Fibroblast of lung (primary cell): ENCODE data around the gene TAS2R43. TPM values are rescaled to one million over a fixed set of nuclear protein-coding genes. Genes with fewer than 3 reads are reported as not detected.
"Not testable (repeated sequence)": the region's sequence is repeated elsewhere in the genome, so short reads cannot be mapped to it uniquely, and the experiment has no call there.

ENCODE experiments used
- DNase-seq, 2 donors: peaks; one replicate each; pipeline versions ENCODE4 v3.0.0 to v3.0.0-alpha.2; 2010; ENCODE audit warnings: low read depth in 2 of 2
- H2AFZ ChIP-seq: 2 replicates; pipeline ENCODE4 v1.5.1; 2012; ENCODE audit warnings: low read length, control low read depth, inconsistent platforms
- H3K27ac ChIP-seq: 2 replicates; pipeline ENCODE4 v1.5.1; 2011; ENCODE audit warnings: low read length, control low read depth; ENCODE audit not compliant: insufficient read depth
- H3K27me3 ChIP-seq: 2 replicates; pipeline ENCODE4 v1.5.1; 2011; ENCODE audit warnings: mild to moderate bottlenecking, low read length; ENCODE audit not compliant: control insufficient read depth, insufficient read depth
- H3K36me3 ChIP-seq: 2 replicates; pipeline ENCODE4 v1.5.1; 2011; ENCODE audit warnings: low read length; ENCODE audit not compliant: control insufficient read depth, insufficient read depth
- H3K4me1 ChIP-seq: 2 replicates; pipeline ENCODE4 v1.5.1; 2011; ENCODE audit warnings: low read length; ENCODE audit not compliant: control insufficient read depth, insufficient read depth; ENCODE audit errors: extremely low read depth
- H3K4me2 ChIP-seq: 2 replicates; pipeline ENCODE4 v1.5.1; 2011; ENCODE audit warnings: low read length, control low read depth; ENCODE audit not compliant: insufficient read depth; ENCODE audit errors: extremely low read depth
- H3K4me3 ChIP-seq, 4 experiments: fragments of 200-600 bp in 1 of 4; sonication (generic) in 1 of 4; replicated peaks in 1 of 4; 2 replicates each; pipeline ENCODE4 v1.5.1; 2011 to 2016; ENCODE audit warnings: low read length in 4 of 4, low read depth in 3 of 4, mild to moderate bottlenecking in 3 of 4, control low read depth in 2 of 4, inconsistent platforms in 1 of 4, mixed read lengths in 1 of 4; ENCODE audit not compliant: insufficient read depth in 1 of 4; ENCODE audit errors: control extremely low read depth in 1 of 4
- H3K79me2 ChIP-seq: 2 replicates; pipeline ENCODE4 v1.5.1; 2012; ENCODE audit warnings: mild to moderate bottlenecking, low read length, inconsistent platforms; ENCODE audit not compliant: control insufficient read depth, insufficient read depth
- H3K9ac ChIP-seq: 2 replicates; pipeline ENCODE4 v1.5.1; 2011; ENCODE audit warnings: mild to moderate bottlenecking, low read length, control low read depth; ENCODE audit not compliant: insufficient read depth
- H3K9me3 ChIP-seq: 2 replicates; pipeline ENCODE4 v1.5.1; 2012; ENCODE audit warnings: low read depth, low read length; ENCODE audit not compliant: control insufficient read depth, insufficient read depth
- H4K20me1 ChIP-seq: 2 replicates; pipeline ENCODE4 v1.5.1; 2011; ENCODE audit warnings: low read length; ENCODE audit not compliant: control insufficient read depth, insufficient read depth; ENCODE audit errors: extremely low read depth
- CTCF ChIP-seq, 2 donors: IDR thresholded peaks in 1 of 2; conservative IDR thresholded peaks in 1 of 2; 1 replicate in 1 of 2; 2 replicates in 1 of 2; pipeline ENCODE4 v1.5.1; 2011 to 2012; ENCODE audit warnings: low read length in 2 of 2, control low read depth in 1 of 2, inconsistent platforms in 1 of 2, low read depth in 1 of 2, mild to moderate bottlenecking in 1 of 2
- EZH2 ChIP-seq: IDR thresholded peaks from 2 replicates; pipeline ENCODE4 v1.5.1; 2012; ENCODE audit warnings: low read length, control low read depth, mild to moderate bottlenecking; ENCODE audit errors: missing control alignments
- polyA plus RNA-seq, 2 donors: library from polyadenylated mRNA; depleted of rRNA in 1 of 2; stranded (reverse) in 1 of 2; unstranded in 1 of 2; fragments of >200 nt; gene quantifications; 2 replicates each; pipeline ENCODE4 v1.2.1, GENCODE V29; 2011 to 2012; ENCODE audit warnings: missing spikeins in 1 of 2
- total RNA-seq: library from RNA; depleted of rRNA; stranded (reverse); fragments of >200 nt; gene quantifications from 2 replicates; pipeline ENCODE4 v1.2.1, GENCODE V29; 2014

TAS2R43 gene
- total and polyA plus RNA-seq, 2 donors (not counting 1 experiment from before 2014, with no cell fraction given), result 0.99 TPM; not detected in 1

GRCh38 chr12:11107719-11108118 is 15.6 kb upstream of the TAS2R43 start:
- H3K36me3 ChIP-seq, result no peaks in the 10 kb centered on the region
- H3K9ac ChIP-seq, result no peak overlapping the region
- peaks cover 7% of the 10 kb centered on the region for H3K79me2 ChIP-seq
- no peak overlapping the region for H3K4me3 ChIP-seq
- no peak overlapping the region for H2AFZ ChIP-seq
- TF ChIP-seq EZH2, result no peak
- TF ChIP-seq CTCF (conservative IDR thresholded peaks at IDR 0.05 in 1 of 2, IDR thresholded peaks at IDR 0.05 in 1 of 2; ENCODE audit: low read depth in 1 of 2, low read length in 2 of 2), result no peak
- H3K27me3 ChIP-seq, result no peaks in the 10 kb centered on the region
- H4K20me1 ChIP-seq, result no peaks in the 10 kb centered on the region
- no peak overlapping the region for H3K4me2 ChIP-seq
- no peaks in the 10 kb centered on the region for H3K9me3 ChIP-seq
- no peak for DNase-seq
- no peak overlapping the region for H3K27ac ChIP-seq
- H3K4me1 ChIP-seq, result no peaks in the 10 kb centered on the region

- Histone ChIP-seq H3K4me3 (no peak overlapping the region), H2AFZ (no peak overlapping the region), H3K36me3 (no peaks in the 10 kb centered on the region), H3K9ac (no peak overlapping the region), H3K4me2 (no peak overlapping the region), H3K27ac (no peak overlapping the region), H3K79me2 (peaks cover 6% of the 10 kb centered on the region), H3K4me1 (no peaks in the 10 kb centered on the region), H4K20me1 (no peaks in the 10 kb centered on the region), H3K27me3 (no peaks in the 10 kb centered on the region), H3K9me3 (no peaks in the 10 kb centered on the region)
- DNase-seq, result no peak
- TF ChIP-seq CTCF (conservative IDR thresholded peaks at IDR 0.05 in 1 of 2, IDR thresholded peaks at IDR 0.05 in 1 of 2; ENCODE audit: low read depth in 1 of 2, low read length in 2 of 2), result no peak
- no peak for TF ChIP-seq EZH2
These were observed 14.2 kb upstream of the TAS2R43 start for GRCh38 chr12:11106288-11106687.

- H3K9me3 ChIP-seq, result no peaks in the 10 kb centered on the region
- no peak overlapping the region for H2AFZ ChIP-seq
- no peak overlapping the region for H3K4me3 ChIP-seq
- no peak overlapping the region for H3K4me2 ChIP-seq
- peaks cover 6% of the 10 kb centered on the region for H3K79me2 ChIP-seq
- DNase-seq, result no peak
- H3K4me1 ChIP-seq, result no peaks in the 10 kb centered on the region
- no peaks in the 10 kb centered on the region for H4K20me1 ChIP-seq
- H3K36me3 ChIP-seq, result no peaks in the 10 kb centered on the region
- TF ChIP-seq CTCF (conservative IDR thresholded peaks at IDR 0.05 in 1 of 2, IDR thresholded peaks at IDR 0.05 in 1 of 2; ENCODE audit: low read depth in 1 of 2, low read length in 2 of 2) (no peak), EZH2 (no peak)
- H3K27me3 ChIP-seq, result no peaks in the 10 kb centered on the region
- no peak overlapping the region for H3K27ac ChIP-seq
- H3K9ac ChIP-seq, result no peak overlapping the region
These were observed 13.4 kb upstream of the TAS2R43 start for GRCh38 chr12:11105546-11105945.

GRCh38 chr12:11094910-11095309 is 2.8 kb upstream of the TAS2R43 start:
- H3K27me3 ChIP-seq, H3K27ac ChIP-seq, H3K79me2 ChIP-seq, H3K4me2 ChIP-seq, H3K9me3 ChIP-seq, H2AFZ ChIP-seq, DNase-seq, H3K9ac ChIP-seq, H3K4me3 ChIP-seq, H3K36me3 ChIP-seq, H3K4me1 ChIP-seq, H4K20me1 ChIP-seq: not testable (repeated sequence)
